PC-9 (cell line): ENCODE results near the gene USP24. TPM values are rescaled to one million over a fixed set of nuclear protein-coding genes. Genes with fewer than 3 reads are reported as not detected.

Source experiments
- Bru-seq: library from RNA; stranded (reverse); fragments of 400-500 nt; gene quantifications from one replicate; lab custom pipeline; 2021; lab: Mats Ljungman, UMichigan
- BruChase-seq, 2 experiments: library from RNA; stranded (reverse); fragments of 400-500 nt; gene quantifications; one replicate each; lab custom pipeline; 2021; lab: Mats Ljungman, UMichigan
- BruUV-seq: library from RNA; stranded (reverse); fragments of 400-500 nt; replicated peaks from 2 replicates; lab custom pipeline; 2021; lab: Mats Ljungman, UMichigan
- CTCF ChIA-PET: fragments of 300-600 bp; sonication (Branson Sonifier 250); formaldehyde crosslinking; loops from one replicate; lab custom pipeline; 2022; ENCODE audit warnings: antibody characterized with exemption; lab: Charles Lee
- POLR2A ChIA-PET: fragments of 300-600 bp; sonication (Branson Sonifier 250); formaldehyde crosslinking; loops from one replicate; lab custom pipeline; 2022; ENCODE audit warnings: antibody characterized with exemption; ENCODE audit not compliant: unreplicated experiment; lab: Charles Lee
- DNase-seq, 2 experiments: peaks; one replicate each; pipeline versions ENCODE4 v3.0.0 to v3.0.0-alpha.2; 2015 to 2022; ENCODE audit warnings: mixed read lengths in 1 of 2
- H2AFZ ChIP-seq: fragments of 200-600 bp; sonication (generic); 2 replicates; pipeline ENCODE4 v1.8.1; 2017; ENCODE audit warnings: antibody characterized with exemption
- H3F3A ChIP-seq: fragments of 200-600 bp; sonication (generic); 2 replicates; pipeline ENCODE4 v1.8.1; 2017; ENCODE audit warnings: antibody characterized with exemption, mild to moderate bottlenecking, low read depth; ENCODE audit not compliant: insufficient read depth
- H3K27ac ChIP-seq: fragments of 200-600 bp; sonication (generic); 2 replicates; pipeline ENCODE4 v1.6.1; 2016; ENCODE audit warnings: mixed run types
- H3K27me3 ChIP-seq: fragments of 200-600 bp; sonication (generic); 2 replicates; pipeline ENCODE4 v1.6.1; 2016; ENCODE audit warnings: low read depth, mixed run types; ENCODE audit not compliant: insufficient read depth
- H3K36me3 ChIP-seq: fragments of 200-600 bp; sonication (generic); 2 replicates; pipeline ENCODE4 v1.6.1; 2016; ENCODE audit warnings: low read depth, mixed run types
- H3K4me1 ChIP-seq: fragments of 200-600 bp; sonication (generic); replicated peaks from 2 replicates; pipeline ENCODE4 v1.6.1; 2016; ENCODE audit warnings: mixed run types; ENCODE audit not compliant: insufficient read depth
- H3K4me2 ChIP-seq: fragments of 200-600 bp; sonication (generic); 2 replicates; pipeline ENCODE4 v1.6.1; 2017; ENCODE audit warnings: mixed run types
- H3K4me3 ChIP-seq: fragments of 200-600 bp; sonication (generic); 2 replicates; pipeline ENCODE4 v1.6.1; 2016; ENCODE audit warnings: mixed run types
- H3K79me2 ChIP-seq: fragments of 200-600 bp; sonication (generic); 2 replicates; pipeline ENCODE4 v1.6.1; 2017; ENCODE audit warnings: low read depth, mixed run types
- H3K9me2 ChIP-seq: fragments of 200-600 bp; sonication (generic); 2 replicates; pipeline ENCODE4 v1.8.1; 2017; ENCODE audit warnings: mild to moderate bottlenecking; ENCODE audit not compliant: insufficient read depth
- H3K9me3 ChIP-seq: fragments of 200-600 bp; sonication (generic); 2 replicates; pipeline ENCODE4 v1.8.1; 2016; ENCODE audit warnings: low read depth; ENCODE audit not compliant: insufficient read depth
- H4K20me1 ChIP-seq: fragments of 200-600 bp; sonication (generic); 2 replicates; pipeline ENCODE4 v1.8.1; 2017; ENCODE audit not compliant: insufficient read depth
- EZH2 ChIP-seq: fragments of 200-600 bp; sonication (generic); IDR thresholded peaks from 2 replicates; pipeline ENCODE4 v1.8.0; 2017; ENCODE audit warnings: antibody characterized with exemption, low read depth
- intact Hi-C: fragments of 100-400 bp; cut with micrococcal nuclease; formaldehyde crosslinking; loops from one replicate; pipeline ENCODE4 v1.10.0; 2022; ENCODE audit not compliant: unreplicated experiment
- long read RNA-seq: library from polyadenylated mRNA; stranded (forward); transcript quantifications from one replicate; pipeline ENCODE4 v2.0.0, GENCODE V29; 2022
- total RNA-seq: library from RNA; stranded (reverse); gene quantifications from 2 replicates; pipeline ENCODE4 v1.2.3, GENCODE V29; 2021
- TF ChIP-seq, protein P1 (sequence below): fragments of 200-600 bp; sonication (generic); conservative IDR thresholded peaks from 2 replicates; pipeline ENCODE4 v1.6.1; 2017; ENCODE audit warnings: mixed run types, antibody characterized with exemption, mild to moderate bottlenecking, moderate library complexity

USP24 gene, protein sequence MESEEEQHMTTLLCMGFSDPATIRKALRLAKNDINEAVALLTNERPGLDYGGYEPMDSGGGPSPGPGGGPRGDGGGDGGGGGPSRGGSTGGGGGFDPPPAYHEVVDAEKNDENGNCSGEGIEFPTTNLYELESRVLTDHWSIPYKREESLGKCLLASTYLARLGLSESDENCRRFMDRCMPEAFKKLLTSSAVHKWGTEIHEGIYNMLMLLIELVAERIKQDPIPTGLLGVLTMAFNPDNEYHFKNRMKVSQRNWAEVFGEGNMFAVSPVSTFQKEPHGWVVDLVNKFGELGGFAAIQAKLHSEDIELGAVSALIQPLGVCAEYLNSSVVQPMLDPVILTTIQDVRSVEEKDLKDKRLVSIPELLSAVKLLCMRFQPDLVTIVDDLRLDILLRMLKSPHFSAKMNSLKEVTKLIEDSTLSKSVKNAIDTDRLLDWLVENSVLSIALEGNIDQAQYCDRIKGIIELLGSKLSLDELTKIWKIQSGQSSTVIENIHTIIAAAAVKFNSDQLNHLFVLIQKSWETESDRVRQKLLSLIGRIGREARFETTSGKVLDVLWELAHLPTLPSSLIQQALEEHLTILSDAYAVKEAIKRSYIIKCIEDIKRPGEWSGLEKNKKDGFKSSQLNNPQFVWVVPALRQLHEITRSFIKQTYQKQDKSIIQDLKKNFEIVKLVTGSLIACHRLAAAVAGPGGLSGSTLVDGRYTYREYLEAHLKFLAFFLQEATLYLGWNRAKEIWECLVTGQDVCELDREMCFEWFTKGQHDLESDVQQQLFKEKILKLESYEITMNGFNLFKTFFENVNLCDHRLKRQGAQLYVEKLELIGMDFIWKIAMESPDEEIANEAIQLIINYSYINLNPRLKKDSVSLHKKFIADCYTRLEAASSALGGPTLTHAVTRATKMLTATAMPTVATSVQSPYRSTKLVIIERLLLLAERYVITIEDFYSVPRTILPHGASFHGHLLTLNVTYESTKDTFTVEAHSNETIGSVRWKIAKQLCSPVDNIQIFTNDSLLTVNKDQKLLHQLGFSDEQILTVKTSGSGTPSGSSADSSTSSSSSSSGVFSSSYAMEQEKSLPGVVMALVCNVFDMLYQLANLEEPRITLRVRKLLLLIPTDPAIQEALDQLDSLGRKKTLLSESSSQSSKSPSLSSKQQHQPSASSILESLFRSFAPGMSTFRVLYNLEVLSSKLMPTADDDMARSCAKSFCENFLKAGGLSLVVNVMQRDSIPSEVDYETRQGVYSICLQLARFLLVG (N-terminal part only)
- 56.3 and 61.0 TPM in 2 replicates for total RNA-seq
- Bru-seq, nascent RNA, result percentile 94 among the genes with signal in this experiment
- percentile 94 among the genes with signal in this experiment for BruChase-seq, experiment 1, labeled RNA remaining after a 2-hour chase
- BruChase-seq, experiment 2, labeled RNA remaining after a 6-hour chase, result percentile 89 among the genes with signal in this experiment
- long read RNA-seq, full-length matches to known transcripts, result 5 of 29 reads
- long read RNA-seq, partial matches to known transcripts, result 11 of 29 reads
- long read RNA-seq, other reads (novel, unspliced or antisense), result 13 of 29 reads

DNA sequence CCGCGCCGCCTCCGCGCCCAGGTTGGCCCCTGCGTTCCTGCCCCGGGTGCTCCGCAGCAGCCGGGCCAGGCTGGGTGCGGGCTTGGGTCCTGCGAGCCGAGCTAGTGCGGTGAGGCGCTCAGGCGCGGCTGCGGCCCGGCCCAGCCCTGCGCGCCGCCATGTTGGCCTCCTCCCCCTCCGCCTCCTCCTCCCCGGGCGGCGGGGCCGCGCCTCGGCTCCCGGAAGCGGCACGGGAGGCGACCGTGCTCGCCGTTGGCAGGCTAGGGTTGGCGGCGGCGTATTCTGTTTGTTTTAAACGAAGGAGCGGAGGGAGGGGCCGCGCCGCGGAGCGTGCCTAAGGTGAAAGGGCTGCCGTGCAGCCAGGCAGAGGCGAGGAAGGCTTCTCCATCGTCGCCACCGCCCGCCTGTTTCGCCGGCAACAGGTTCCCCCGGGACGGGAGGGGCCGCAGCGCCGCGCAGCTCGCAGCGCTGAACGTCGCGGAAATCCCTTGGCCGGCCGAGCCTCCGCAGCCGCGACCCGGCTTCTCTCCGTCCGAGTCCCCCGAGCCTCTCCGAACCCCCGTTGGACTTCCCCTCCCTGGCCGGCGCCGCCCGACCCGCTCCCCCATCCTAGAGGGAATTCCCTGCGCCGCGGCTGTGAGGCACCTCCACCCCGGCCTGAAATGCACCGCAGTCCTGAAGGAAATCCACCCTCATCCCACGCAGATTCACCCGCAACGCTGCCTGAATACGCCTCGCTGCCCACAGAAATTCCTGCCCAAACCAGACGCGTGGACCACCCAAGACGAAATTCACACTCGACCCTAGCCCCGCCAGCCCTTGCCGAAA lies at the start of gene USP24:
Gene USP24, minus strand, starts transcription at position 171 of the 828 bp plus-strand sequence. CDS start 251 bp downstream, outside the sequence.
- TF ChIP-seq, protein P1, sequence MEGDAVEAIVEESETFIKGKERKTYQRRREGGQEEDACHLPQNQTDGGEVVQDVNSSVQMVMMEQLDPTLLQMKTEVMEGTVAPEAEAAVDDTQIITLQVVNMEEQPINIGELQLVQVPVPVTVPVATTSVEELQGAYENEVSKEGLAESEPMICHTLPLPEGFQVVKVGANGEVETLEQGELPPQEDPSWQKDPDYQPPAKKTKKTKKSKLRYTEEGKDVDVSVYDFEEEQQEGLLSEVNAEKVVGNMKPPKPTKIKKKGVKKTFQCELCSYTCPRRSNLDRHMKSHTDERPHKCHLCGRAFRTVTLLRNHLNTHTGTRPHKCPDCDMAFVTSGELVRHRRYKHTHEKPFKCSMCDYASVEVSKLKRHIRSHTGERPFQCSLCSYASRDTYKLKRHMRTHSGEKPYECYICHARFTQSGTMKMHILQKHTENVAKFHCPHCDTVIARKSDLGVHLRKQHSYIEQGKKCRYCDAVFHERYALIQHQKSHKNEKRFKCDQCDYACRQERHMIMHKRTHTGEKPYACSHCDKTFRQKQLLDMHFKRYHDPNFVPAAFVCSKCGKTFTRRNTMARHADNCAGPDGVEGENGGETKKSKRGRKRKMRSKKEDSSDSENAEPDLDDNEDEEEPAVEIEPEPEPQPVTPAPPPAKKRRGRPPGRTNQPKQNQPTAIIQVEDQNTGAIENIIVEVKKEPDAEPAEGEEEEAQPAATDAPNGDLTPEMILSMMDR, result no peak
- no peak for TF ChIP-seq EZH2
- peaks cover 36% of the 10 kb centered on the region; the same call in 1 of the 2 replicates for H3F3A ChIP-seq
- POLR2A ChIA-PET, result interaction anchor here (0.6 to 0.7 kb wide), 2 partner anchors 1295 to 1494 kb away, joined by 3 to 8 read pairs; no protein-coding TSS in a partner anchor
- intact Hi-C loops, result loop anchor here (2.0 kb wide), 2 partner anchors 29 to 61 kb away; no protein-coding TSS in a partner anchor
- H3K27me3 ChIP-seq, result no peaks in the 10 kb centered on the region
- DNase-seq, result peak; percentile 71 to 87
- H3K4me3 ChIP-seq, result peak within 1 kb of the TSS; percentile 92
- BruUV-seq, result no TSS peak
- H2AFZ ChIP-seq, result peak within 1 kb of the TSS; percentile 87
- no peaks in the 10 kb centered on the region for H3K9me3 ChIP-seq
- no peaks in the 10 kb centered on the region for H3K9me2 ChIP-seq
- H4K20me1 ChIP-seq, result peaks cover 9% of the 10 kb centered on the region; the same call in 1 of the 2 replicates
- peaks cover 58% of the 10 kb centered on the region for H3K4me1 ChIP-seq
- CTCF ChIA-PET, result no interaction called here
- H3K4me2 ChIP-seq, result peak within 1 kb of the TSS; percentile 87
- no peaks in the 10 kb centered on the region; the same call in 1 of the 2 replicates for H3K36me3 ChIP-seq
- peaks cover 62% of the 10 kb centered on the region for H3K79me2 ChIP-seq
- H3K27ac ChIP-seq, result peak within 1 kb of the TSS; percentile 87

DNA sequence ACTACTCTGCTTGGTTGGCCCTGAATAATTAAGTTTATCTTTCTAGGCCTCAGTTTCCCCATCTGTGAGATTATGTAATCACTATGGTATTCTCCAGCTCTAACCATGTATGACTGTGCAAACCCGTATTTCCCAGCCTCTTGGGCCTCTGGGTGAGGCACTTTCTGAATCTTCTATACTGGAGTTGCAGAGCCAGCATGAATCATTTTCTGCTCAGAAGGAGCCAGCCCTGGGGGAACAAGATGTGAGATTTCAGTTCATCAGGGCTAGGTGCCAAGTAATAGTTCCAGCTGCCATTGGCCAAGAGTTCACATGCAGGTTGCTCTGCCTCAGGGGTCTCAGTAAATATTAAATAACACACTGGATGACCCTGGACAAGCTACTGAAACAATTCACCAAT lies 47.7 kb upstream of the USP24 start:
- Histone ChIP-seq H3F3A (peaks cover 23% of the 10 kb centered on the region), H3K4me2 (no peak overlapping the region), H3K9me2 (no peaks in the 10 kb centered on the region), H3K27ac (peak overlapping the region; percentile 73), H3K9me3 (0 out of 2 replicates have a peak, but pooled peaks cover 6% of the 10 kb centered on the region), H4K20me1 (no peaks in the 10 kb centered on the region), H2AFZ (no peak overlapping the region), H3K27me3 (no peaks in the 10 kb centered on the region), H3K4me3 (no peak overlapping the region), H3K4me1 (peaks cover 34% of the 10 kb centered on the region), H3K79me2 (no peaks in the 10 kb centered on the region), H3K36me3 (no peaks in the 10 kb centered on the region)
- peak; percentile 37 to 82 for DNase-seq
- ChIA-PET CTCF (no interaction called here), POLR2A (no interaction called here)
- intact Hi-C loops, result no loop called here
- TF ChIP-seq EZH2, result no peak
- TF ChIP-seq, protein P1, result no peak
- no TSS peak for BruUV-seq
